ENCODE measurements around the gene CDT1.

Gene CDT1

DNA sequence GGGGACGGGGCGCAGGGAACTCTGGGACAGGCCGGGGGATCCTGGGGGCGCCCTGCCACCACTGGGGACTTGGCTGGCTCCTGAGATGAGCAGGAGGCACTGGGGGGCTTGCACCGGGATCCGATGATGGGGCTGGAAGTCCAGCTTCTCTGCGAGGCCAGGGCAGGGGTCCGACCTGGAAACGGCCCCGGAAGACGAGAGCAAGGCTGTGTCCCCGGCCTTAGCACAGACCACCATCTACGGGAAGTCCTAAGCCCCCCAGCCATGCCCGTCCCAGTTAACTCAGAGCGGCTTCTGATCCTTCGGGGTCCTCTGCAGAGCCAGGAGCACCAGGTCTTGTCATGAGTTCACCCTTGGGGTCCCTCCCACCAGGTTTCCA lies 573 bp downstream of the CDT1 start:
- ChIA-PET POLR2A (ENCODE audit: low non-redundant PET) (no interaction called here), CTCF (no interaction called here)
- TF ChIP-seq, protein P1, sequence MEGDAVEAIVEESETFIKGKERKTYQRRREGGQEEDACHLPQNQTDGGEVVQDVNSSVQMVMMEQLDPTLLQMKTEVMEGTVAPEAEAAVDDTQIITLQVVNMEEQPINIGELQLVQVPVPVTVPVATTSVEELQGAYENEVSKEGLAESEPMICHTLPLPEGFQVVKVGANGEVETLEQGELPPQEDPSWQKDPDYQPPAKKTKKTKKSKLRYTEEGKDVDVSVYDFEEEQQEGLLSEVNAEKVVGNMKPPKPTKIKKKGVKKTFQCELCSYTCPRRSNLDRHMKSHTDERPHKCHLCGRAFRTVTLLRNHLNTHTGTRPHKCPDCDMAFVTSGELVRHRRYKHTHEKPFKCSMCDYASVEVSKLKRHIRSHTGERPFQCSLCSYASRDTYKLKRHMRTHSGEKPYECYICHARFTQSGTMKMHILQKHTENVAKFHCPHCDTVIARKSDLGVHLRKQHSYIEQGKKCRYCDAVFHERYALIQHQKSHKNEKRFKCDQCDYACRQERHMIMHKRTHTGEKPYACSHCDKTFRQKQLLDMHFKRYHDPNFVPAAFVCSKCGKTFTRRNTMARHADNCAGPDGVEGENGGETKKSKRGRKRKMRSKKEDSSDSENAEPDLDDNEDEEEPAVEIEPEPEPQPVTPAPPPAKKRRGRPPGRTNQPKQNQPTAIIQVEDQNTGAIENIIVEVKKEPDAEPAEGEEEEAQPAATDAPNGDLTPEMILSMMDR (conservative IDR thresholded peaks at IDR 0.05; ENCODE audit: low read depth): no peak
- peak overlapping the region; percentile 98 for H3K27ac ChIP-seq
- no peak for DNase-seq (ENCODE audit: low spot score)

GRCh38 chr16:88804552-88805339 lies 1.2 kb downstream of the CDT1 start:
- peak; percentile 45 for DNase-seq (ENCODE audit: low spot score)
- CTCF ChIA-PET: no interaction called here
- H3K27ac ChIP-seq: peak overlapping the region; percentile 98
- POLR2A ChIA-PET (ENCODE audit: low non-redundant PET): no interaction called here
- TF ChIP-seq, protein P1 (conservative IDR thresholded peaks at IDR 0.05; ENCODE audit: low read depth): no peak

- H3K27ac ChIP-seq: peak overlapping the region; percentile 98
- POLR2A ChIA-PET (ENCODE audit: low non-redundant PET): no interaction called here
- CTCF ChIA-PET: no interaction called here
- DNase-seq (ENCODE audit: low spot score): no peak
- TF ChIP-seq, protein P1 (conservative IDR thresholded peaks at IDR 0.05; ENCODE audit: low read depth): no peak
Measured at GRCh38 chr16:88805340-88805715, 1.7 kb downstream of the CDT1 start.

- POLR2A ChIA-PET (ENCODE audit: low non-redundant PET): no interaction called here
Measured at GRCh38 chr16:88805887-88806393, 2.4 kb downstream of the CDT1 start.

GRCh38 chr16:88806491-88807111 lies 3.0 kb downstream of the CDT1 start:
- H3K27ac ChIP-seq: peak overlapping the region; percentile 98
- TF ChIP-seq, protein P1 (conservative IDR thresholded peaks at IDR 0.05; ENCODE audit: low read depth): no peak
- no peak for DNase-seq (ENCODE audit: low spot score)
- CTCF ChIA-PET: no interaction called here
- POLR2A ChIA-PET (ENCODE audit: low non-redundant PET): no interaction called here

More at GRCh38 chr16:88805887-88806393, 2.4 kb downstream of the CDT1 start:
- no peak for DNase-seq (ENCODE audit: low spot score)
- peak overlapping the region; percentile 98 for H3K27ac ChIP-seq
- TF ChIP-seq, protein P1 (conservative IDR thresholded peaks at IDR 0.05; ENCODE audit: low read depth): no peak
- CTCF ChIA-PET: no interaction called here

DNA sequence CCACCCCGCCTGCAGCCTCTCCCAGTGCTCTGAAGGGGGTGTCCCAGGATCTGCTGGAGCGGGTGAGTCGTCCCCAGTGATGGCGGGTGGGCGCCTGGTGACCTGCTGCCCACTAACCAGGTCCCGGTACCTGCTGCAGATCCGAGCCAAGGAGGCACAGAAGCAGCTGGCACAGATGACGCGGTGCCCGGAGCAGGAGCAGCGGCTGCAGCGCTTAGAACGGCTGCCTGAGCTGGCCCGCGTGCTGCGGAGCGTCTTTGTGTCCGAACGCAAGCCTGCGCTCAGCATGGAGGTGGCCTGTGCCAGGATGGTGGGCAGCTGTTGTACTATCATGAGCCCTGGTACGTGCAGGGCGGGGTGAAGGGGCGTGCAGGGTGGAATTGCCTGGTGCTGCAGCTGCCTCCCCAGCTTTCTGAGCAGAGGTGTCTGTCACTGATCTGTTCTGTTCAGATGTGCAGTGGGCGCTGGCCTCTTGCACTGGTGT lies 3.6 kb downstream of the CDT1 start:
- ChIA-PET CTCF (no interaction called here), POLR2A (ENCODE audit: low non-redundant PET) (no interaction called here)
- no peak for DNase-seq (ENCODE audit: low spot score)
- TF ChIP-seq, protein P1 (conservative IDR thresholded peaks at IDR 0.05; ENCODE audit: low read depth): no peak
- peak overlapping the region; percentile 98 for H3K27ac ChIP-seq
